Fibroblast of lung (primary cell): ENCODE measurements around the gene IL17D. TPM values are rescaled to one million over a fixed set of nuclear protein-coding genes. Genes with fewer than 3 reads are reported as not detected.

Experiments used
- DNase-seq, 2 donors: peaks; one replicate each; pipeline versions ENCODE4 v3.0.0 to v3.0.0-alpha.2; 2010; ENCODE audit warnings: low read depth in 2 of 2
- H2AFZ ChIP-seq: 2 replicates; pipeline ENCODE4 v1.5.1; 2012; ENCODE audit warnings: low read length, control low read depth, inconsistent platforms
- H3K27ac ChIP-seq: 2 replicates; pipeline ENCODE4 v1.5.1; 2011; ENCODE audit warnings: low read length, control low read depth; ENCODE audit not compliant: insufficient read depth
- H3K27me3 ChIP-seq: 2 replicates; pipeline ENCODE4 v1.5.1; 2011; ENCODE audit warnings: mild to moderate bottlenecking, low read length; ENCODE audit not compliant: control insufficient read depth, insufficient read depth
- H3K36me3 ChIP-seq: 2 replicates; pipeline ENCODE4 v1.5.1; 2011; ENCODE audit warnings: low read length; ENCODE audit not compliant: control insufficient read depth, insufficient read depth
- H3K4me1 ChIP-seq: 2 replicates; pipeline ENCODE4 v1.5.1; 2011; ENCODE audit warnings: low read length; ENCODE audit not compliant: control insufficient read depth, insufficient read depth; ENCODE audit errors: extremely low read depth
- H3K4me2 ChIP-seq: 2 replicates; pipeline ENCODE4 v1.5.1; 2011; ENCODE audit warnings: low read length, control low read depth; ENCODE audit not compliant: insufficient read depth; ENCODE audit errors: extremely low read depth
- H3K4me3 ChIP-seq, 4 experiments: fragments of 200-600 bp in 1 of 4; sonication (generic) in 1 of 4; replicated peaks in 1 of 4; 2 replicates each; pipeline ENCODE4 v1.5.1; 2011 to 2016; ENCODE audit warnings: low read length in 4 of 4, low read depth in 3 of 4, mild to moderate bottlenecking in 3 of 4, control low read depth in 2 of 4, inconsistent platforms in 1 of 4, mixed read lengths in 1 of 4; ENCODE audit not compliant: insufficient read depth in 1 of 4; ENCODE audit errors: control extremely low read depth in 1 of 4
- H3K79me2 ChIP-seq: 2 replicates; pipeline ENCODE4 v1.5.1; 2012; ENCODE audit warnings: mild to moderate bottlenecking, low read length, inconsistent platforms; ENCODE audit not compliant: control insufficient read depth, insufficient read depth
- H3K9ac ChIP-seq: 2 replicates; pipeline ENCODE4 v1.5.1; 2011; ENCODE audit warnings: mild to moderate bottlenecking, low read length, control low read depth; ENCODE audit not compliant: insufficient read depth
- H3K9me3 ChIP-seq: 2 replicates; pipeline ENCODE4 v1.5.1; 2012; ENCODE audit warnings: low read depth, low read length; ENCODE audit not compliant: control insufficient read depth, insufficient read depth
- H4K20me1 ChIP-seq: 2 replicates; pipeline ENCODE4 v1.5.1; 2011; ENCODE audit warnings: low read length; ENCODE audit not compliant: control insufficient read depth, insufficient read depth; ENCODE audit errors: extremely low read depth
- EZH2 ChIP-seq: IDR thresholded peaks from 2 replicates; pipeline ENCODE4 v1.5.1; 2012; ENCODE audit warnings: low read length, control low read depth, mild to moderate bottlenecking; ENCODE audit errors: missing control alignments
- polyA plus RNA-seq, 2 donors: library from polyadenylated mRNA; depleted of rRNA in 1 of 2; stranded (reverse) in 1 of 2; unstranded in 1 of 2; fragments of >200 nt; gene quantifications; 2 replicates each; pipeline ENCODE4 v1.2.1, GENCODE V29; 2011 to 2012; ENCODE audit warnings: missing spikeins in 1 of 2
- total RNA-seq: library from RNA; depleted of rRNA; stranded (reverse); fragments of >200 nt; gene quantifications from 2 replicates; pipeline ENCODE4 v1.2.1, GENCODE V29; 2014
- TF ChIP-seq, protein P1 (sequence below), 2 donors: IDR thresholded peaks in 1 of 2; conservative IDR thresholded peaks in 1 of 2; 1 replicate in 1 of 2; 2 replicates in 1 of 2; pipeline ENCODE4 v1.5.1; 2011 to 2012; ENCODE audit warnings: low read length in 2 of 2, control low read depth in 1 of 2, inconsistent platforms in 1 of 2, low read depth in 1 of 2, mild to moderate bottlenecking in 1 of 2

The IL17D gene
- total and polyA plus RNA-seq, 2 donors (not counting 1 experiment from before 2014, with no cell fraction given), result 1.2 to 2.3 TPM

DNA sequence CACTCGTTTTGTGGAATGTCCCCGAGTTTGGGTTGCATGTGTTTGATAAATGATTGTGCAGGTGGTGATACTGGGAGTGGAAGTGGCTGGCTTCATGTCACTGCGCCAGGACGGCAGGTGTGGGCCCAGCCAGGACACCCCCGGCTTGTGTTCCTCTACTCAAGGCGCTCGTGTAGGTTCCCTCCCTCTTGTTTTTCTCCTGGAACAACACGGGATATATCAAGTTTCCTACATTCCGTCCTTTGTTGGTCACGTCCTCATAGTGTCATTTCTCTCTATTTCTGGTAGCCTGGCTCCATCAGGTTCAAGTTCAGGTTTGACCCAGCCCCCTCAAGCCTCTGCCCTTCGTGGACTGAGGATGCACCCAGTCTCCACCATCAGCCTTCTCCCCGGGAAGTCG lies 16.3 kb downstream of the IL17D start:
- no peak for TF ChIP-seq EZH2
- TF ChIP-seq, protein P1, sequence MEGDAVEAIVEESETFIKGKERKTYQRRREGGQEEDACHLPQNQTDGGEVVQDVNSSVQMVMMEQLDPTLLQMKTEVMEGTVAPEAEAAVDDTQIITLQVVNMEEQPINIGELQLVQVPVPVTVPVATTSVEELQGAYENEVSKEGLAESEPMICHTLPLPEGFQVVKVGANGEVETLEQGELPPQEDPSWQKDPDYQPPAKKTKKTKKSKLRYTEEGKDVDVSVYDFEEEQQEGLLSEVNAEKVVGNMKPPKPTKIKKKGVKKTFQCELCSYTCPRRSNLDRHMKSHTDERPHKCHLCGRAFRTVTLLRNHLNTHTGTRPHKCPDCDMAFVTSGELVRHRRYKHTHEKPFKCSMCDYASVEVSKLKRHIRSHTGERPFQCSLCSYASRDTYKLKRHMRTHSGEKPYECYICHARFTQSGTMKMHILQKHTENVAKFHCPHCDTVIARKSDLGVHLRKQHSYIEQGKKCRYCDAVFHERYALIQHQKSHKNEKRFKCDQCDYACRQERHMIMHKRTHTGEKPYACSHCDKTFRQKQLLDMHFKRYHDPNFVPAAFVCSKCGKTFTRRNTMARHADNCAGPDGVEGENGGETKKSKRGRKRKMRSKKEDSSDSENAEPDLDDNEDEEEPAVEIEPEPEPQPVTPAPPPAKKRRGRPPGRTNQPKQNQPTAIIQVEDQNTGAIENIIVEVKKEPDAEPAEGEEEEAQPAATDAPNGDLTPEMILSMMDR (conservative IDR thresholded peaks at IDR 0.05 in 1 of 2, IDR thresholded peaks at IDR 0.05 in 1 of 2; ENCODE audit: low read depth in 1 of 2, low read length in 2 of 2), result no peak
- Histone ChIP-seq H4K20me1 (no peaks in the 10 kb centered on the region), H2AFZ (no peak overlapping the region), H3K9ac (no peak overlapping the region), H3K9me3 (no peaks in the 10 kb centered on the region), H3K27me3 (no peaks in the 10 kb centered on the region), H3K4me3 (no peak overlapping the region), H3K4me2 (no peak overlapping the region), H3K79me2 (no peaks in the 10 kb centered on the region), H3K4me1 (peaks cover 3% of the 10 kb centered on the region), H3K27ac (no peak overlapping the region), H3K36me3 (no peaks in the 10 kb centered on the region)
- DNase-seq, result no peak

DNA sequence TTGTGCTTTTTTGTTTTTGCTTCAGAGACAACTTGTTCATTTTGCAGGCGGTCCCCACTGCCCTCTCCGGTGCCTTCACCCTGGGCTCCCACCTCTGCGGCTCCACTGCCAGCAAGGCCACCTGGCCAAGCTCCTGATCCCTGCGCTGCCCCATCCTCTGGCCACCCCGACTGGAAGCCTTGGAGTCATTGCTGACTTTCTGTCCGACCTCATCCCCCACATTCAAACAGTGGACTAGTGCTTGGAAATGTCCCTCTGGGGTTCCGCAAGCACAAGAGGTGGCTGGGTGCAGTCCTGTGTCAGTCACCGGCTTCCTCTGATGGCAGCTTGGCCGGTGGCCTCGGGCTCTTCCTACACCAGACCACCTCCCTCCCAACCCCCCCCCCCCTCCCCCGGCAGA lies 17.0 kb downstream of the IL17D start:
- no peaks in the 10 kb centered on the region for H3K9me3 ChIP-seq
- no peak overlapping the region for H3K27ac ChIP-seq
- H3K4me2 ChIP-seq, result no peak overlapping the region
- H3K4me1 ChIP-seq, result peaks cover 3% of the 10 kb centered on the region
- no peaks in the 10 kb centered on the region for H4K20me1 ChIP-seq
- no peak for TF ChIP-seq EZH2
- TF ChIP-seq, protein P1 (conservative IDR thresholded peaks at IDR 0.05 in 1 of 2, IDR thresholded peaks at IDR 0.05 in 1 of 2; ENCODE audit: low read depth in 1 of 2, low read length in 2 of 2), result no peak
- H2AFZ ChIP-seq, result no peak overlapping the region
- H3K79me2 ChIP-seq, result no peaks in the 10 kb centered on the region
- H3K36me3 ChIP-seq, result no peaks in the 10 kb centered on the region
- no peak for DNase-seq
- H3K4me3 ChIP-seq, result no peak overlapping the region
- no peaks in the 10 kb centered on the region for H3K27me3 ChIP-seq
- H3K9ac ChIP-seq, result no peak overlapping the region

DNA sequence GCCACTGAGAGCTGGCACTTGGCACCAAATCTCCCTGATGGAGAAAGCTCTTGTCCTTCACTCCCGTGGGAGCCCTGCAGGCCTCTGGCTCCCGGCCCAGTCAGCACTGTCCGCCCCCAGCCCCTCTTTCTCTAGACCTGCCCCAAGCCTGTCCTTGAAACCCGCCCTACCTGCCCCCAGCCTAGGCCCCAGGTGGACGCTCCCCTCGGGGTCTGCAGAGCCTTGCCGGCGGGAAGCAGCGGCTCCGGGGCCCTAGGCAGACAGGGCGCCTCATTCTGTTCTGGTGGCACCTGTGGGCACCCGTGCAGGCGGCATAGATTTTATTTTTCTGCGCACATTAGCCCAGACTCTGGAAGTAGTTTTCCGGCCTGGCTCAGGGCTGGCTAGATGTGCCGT lies 17.6 kb downstream of the IL17D start:
- H3K4me1 ChIP-seq, result peaks cover 3% of the 10 kb centered on the region
- H3K4me2 ChIP-seq, result no peak overlapping the region
- DNase-seq, result no peak
- H3K27ac ChIP-seq, result no peak overlapping the region
- H3K4me3 ChIP-seq, result no peak overlapping the region
- H4K20me1 ChIP-seq, result no peaks in the 10 kb centered on the region
- H3K9ac ChIP-seq, result no peak overlapping the region
- H3K27me3 ChIP-seq, result no peaks in the 10 kb centered on the region
- H2AFZ ChIP-seq, result no peak overlapping the region
- TF ChIP-seq, protein P1 (conservative IDR thresholded peaks at IDR 0.05 in 1 of 2, IDR thresholded peaks at IDR 0.05 in 1 of 2; ENCODE audit: low read depth in 1 of 2, low read length in 2 of 2), result no peak
- TF ChIP-seq EZH2, result no peak
- no peaks in the 10 kb centered on the region for H3K36me3 ChIP-seq
- H3K9me3 ChIP-seq, result no peaks in the 10 kb centered on the region
- H3K79me2 ChIP-seq, result no peaks in the 10 kb centered on the region
